ENCODE measurements around the gene CYP46A1.
A peak's percentile ranks its signal among the peaks of the same experiment; 100 is the strongest.

The CYP46A1 gene

GRCh38 chr14:99686557-99687283 is 2.6 kb downstream of the CYP46A1 start:
- no peak overlapping the region for H3K27ac ChIP-seq
- no peak for TF ChIP-seq ZFX (IDR thresholded peaks at IDR 0.05; ENCODE audit: borderline replicate concordance)
- no peak for TF ChIP-seq CTCF (IDR thresholded peaks at IDR 0.05)

GRCh38 chr14:99687284-99688209 is 3.4 kb downstream of the CYP46A1 start:
- H3K27ac ChIP-seq, result no peak overlapping the region
- TF ChIP-seq CTCF (IDR thresholded peaks at IDR 0.05) (peak; percentile 94), ZFX (IDR thresholded peaks at IDR 0.05; ENCODE audit: borderline replicate concordance) (no peak)

- no peak for TF ChIP-seq CTCF (IDR thresholded peaks at IDR 0.05)
- no peak for TF ChIP-seq ZFX (IDR thresholded peaks at IDR 0.05; ENCODE audit: borderline replicate concordance)
- no peak overlapping the region for H3K27ac ChIP-seq
Observed at GRCh38 chr14:99688210-99688581, 4.1 kb downstream of the CYP46A1 start.

- no peak overlapping the region for H3K27ac ChIP-seq
- no peak for TF ChIP-seq CTCF (IDR thresholded peaks at IDR 0.05)
- no peak for TF ChIP-seq ZFX (IDR thresholded peaks at IDR 0.05; ENCODE audit: borderline replicate concordance)
Observed at GRCh38 chr14:99688629-99689028, 4.5 kb downstream of the CYP46A1 start.

- TF ChIP-seq ZFX (IDR thresholded peaks at IDR 0.05; ENCODE audit: borderline replicate concordance), result no peak
- no peak for TF ChIP-seq CTCF (IDR thresholded peaks at IDR 0.05)
- H3K27ac ChIP-seq, result no peak overlapping the region
Observed at GRCh38 chr14:99689266-99690236, 5.5 kb downstream of the CYP46A1 start.

- H3K27ac ChIP-seq, result no peak overlapping the region
- TF ChIP-seq ZFX (IDR thresholded peaks at IDR 0.05; ENCODE audit: borderline replicate concordance) (no peak), CTCF (IDR thresholded peaks at IDR 0.05) (no peak)
Observed at GRCh38 chr14:99690636-99691035, 6.5 kb downstream of the CYP46A1 start.

All from 22Rv1 (cell line).